ENCODE data around the gene MXD3.
A peak's percentile ranks its signal among the peaks of the same experiment; 100 is the strongest.
"Not testable (repeated sequence)": the region's sequence is repeated elsewhere in the genome, so short reads cannot be mapped to it uniquely, and the experiment has no call there.

MXD3 gene

DNA sequence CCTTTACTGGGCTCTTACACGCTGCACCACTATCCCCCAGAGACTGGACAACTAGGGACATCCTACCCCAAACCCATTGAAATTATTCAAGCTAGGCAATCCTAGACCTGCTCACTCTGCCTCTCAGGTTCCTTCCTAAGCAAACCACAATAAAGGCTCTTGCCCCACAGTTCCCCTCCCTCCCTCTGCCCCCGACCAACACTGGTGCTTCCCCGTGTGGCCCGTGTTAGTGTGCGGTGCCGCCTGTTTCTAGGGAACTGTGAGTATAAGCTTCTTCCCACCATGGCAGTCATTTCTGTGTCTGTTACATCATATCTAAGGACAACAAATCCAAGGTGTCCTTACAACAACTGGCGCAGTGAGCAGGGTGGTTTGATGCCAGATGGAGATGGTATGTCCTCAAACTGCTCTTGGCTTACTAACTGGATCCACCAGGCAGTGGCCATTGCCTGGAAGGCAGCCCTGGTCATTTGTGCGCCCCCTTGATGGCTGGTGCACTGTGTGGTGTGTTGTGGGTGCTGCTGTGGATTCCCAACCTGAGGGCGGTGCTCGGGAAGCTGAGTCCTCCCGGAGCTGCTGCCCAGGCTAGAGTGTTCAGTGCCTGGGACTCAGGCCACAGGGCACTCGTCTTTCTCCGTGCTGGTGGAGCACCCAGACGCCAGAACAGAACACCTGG is 8.4 kb upstream of the MXD3 start:
- DNase-seq (ENCODE audit: low read depth in 2 of 2): no peak

DNA sequence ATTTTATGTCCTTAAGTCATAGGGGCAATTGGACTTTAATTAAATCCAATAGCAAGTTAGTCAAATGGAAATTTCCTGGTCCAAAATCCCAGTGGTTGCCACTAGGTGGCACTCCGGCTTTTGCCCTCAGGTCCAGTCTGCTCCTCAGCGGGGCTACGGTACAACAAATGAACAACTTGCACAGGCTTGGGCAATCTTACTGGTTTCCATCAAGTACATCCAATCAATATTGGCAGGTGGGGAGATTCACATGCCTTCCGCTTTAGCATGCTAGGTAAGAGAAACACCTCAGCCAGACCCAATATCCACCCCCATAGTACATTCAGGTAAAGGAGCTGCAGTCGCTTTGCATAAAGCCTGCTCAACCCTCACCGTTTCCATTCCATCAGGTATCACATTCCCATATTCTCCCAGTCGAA is 6.3 kb upstream of the MXD3 start:
- DNase-seq (ENCODE audit: low read depth in 2 of 2): peak in 1 of 2 donors; percentile 64

DNA sequence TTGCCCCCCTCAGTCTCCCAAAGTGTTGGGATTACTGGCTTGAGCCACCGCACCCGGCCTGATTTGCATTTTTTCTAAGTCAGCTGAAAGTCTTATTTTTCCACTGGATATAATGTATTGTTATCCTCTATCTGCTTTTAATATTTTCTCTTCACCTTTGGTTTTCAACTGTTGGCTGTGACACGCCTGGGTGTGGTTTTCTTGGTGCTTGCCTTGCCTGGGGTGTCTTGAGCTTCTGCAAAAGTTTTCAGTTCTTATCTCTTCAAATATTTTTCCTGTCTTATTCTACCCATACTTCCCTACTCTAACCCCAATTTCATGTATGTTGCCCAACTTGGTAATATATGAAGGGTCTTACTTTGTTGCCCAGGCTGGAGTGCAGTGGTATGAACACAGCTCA is 4.3 kb upstream of the MXD3 start:
- DNase-seq (ENCODE audit: low read depth in 2 of 2): no peak

DNA sequence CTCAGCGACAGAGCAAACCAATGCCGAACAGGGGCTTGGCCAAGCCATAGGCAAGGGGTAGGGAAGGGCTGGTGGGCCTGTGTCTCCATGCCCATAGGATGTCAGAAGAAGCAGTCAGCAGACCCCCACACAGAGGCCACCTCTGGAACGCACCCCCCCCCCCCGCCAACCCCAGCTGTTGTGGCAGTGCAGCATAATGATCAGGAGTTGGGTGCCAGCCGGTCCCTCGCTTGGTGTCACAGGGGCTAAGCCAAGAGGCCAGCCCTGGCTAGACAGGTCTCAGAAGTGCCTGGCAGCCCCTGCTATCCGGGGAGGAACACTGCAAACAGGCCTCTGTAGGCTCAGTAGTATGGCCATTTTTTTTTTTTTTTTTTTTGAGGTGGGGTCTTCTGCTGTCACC is 3.7 kb upstream of the MXD3 start:
- no peak for DNase-seq (ENCODE audit: low read depth in 2 of 2)

DNA sequence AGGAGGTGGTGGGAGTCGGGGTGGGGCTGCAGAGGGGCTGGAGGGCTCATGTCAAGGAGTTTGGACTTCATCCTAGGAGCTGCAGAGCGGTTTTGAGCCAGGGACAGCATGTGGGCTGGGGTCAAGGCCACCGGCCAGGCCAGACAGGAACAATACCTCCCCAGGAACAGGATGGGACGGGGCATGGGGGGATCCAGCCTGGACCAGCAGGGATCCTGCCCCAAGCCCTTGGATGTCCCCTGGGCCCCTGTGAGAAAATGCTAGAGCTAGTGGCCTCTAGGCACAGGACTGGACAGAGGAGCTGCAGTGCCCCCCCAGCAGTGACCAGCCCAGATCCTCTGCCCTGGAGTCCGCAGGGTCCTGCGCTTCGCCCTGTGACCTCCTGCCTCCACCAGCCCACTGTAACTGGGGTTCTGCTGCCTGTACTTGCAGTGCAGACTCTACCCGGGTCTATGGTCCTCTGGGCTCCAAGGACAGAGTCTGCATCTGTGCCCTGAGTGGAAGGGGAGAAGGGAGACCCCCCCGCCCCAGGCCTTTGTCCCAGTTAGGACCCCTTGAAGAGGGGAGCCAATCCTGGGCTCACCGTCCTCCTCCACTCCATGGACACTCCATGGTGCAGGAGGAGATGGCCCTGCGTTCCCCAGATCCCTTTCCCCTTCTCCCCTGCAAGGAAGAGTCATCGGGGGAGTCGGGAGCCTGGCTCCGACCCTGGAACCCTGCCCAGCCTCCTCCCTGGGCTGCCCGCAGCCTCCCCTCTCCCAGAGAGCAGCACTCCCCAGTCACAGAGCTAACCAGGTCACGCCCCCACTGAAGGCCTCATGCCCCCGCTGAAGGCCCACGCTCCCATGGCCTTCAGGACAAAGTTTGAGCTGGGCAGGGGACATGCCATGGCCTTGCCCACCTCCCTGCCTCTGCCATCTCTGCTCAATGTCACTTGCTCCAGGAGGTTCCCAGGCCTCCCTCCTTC is 3.0 kb upstream of the MXD3 start:
- no peak for DNase-seq (ENCODE audit: low read depth in 2 of 2)

DNA sequence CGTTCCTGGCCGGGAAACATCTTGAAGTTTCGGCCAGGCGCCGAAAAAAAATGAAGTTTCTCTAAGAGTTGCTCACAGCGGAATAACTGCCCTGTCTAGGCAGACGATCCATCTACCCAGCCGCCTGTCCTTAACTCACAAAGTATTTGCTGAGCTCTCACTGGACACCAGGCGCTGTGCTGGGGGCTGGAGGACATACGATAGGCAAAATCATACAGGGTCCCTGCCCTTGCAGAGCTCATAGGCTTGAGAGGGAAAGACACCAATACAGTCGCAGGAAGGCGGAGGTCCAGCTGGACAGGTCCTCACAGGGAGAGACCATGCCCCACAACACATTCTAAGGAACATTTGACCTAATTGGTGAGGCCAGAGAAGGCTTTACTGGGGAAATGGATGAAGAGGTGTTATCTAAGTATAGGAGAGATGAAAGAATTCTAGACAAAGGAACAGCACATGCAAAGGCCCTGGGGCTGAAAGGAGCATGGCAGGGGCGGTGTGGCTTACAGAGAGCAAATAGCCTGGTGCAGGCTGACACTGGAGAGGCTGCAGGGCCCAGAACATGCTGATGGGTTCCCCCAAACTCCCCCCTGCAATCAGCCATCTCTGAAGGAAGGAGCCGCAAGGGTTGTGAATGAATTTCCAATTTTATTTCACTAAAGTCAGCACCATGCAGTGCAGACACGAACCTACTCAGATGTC is 2.0 kb upstream of the MXD3 start:
- no peak for DNase-seq (ENCODE audit: low read depth in 2 of 2)

DNA sequence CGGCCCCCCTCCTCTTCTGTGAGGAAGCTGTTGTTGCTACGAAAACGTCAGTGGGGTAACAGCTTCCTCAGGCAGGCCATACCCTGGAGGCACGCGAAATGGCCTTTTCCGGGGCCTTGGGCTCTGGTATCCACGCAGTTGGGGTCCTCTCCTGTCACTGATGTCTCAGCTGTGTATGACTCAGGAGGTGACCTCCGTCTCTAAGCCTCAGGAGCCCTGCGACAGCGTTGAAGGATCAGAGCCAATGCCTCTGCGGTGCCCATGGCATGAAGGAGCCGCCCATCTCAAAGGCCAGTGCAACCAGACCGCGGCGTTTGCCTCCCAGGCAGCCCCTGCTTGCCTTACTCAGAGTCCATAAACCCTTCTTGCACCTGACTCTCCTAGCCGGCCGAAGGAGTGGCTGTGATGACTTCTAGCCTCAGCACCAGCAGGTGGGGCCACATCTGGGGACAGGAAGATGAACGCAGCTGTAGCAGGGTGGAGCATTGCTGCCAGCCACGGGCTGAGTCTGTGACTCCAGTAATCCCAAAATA is 1.0 kb upstream of the MXD3 start:
- DNase-seq (ENCODE audit: low read depth in 2 of 2): no peak

DNA sequence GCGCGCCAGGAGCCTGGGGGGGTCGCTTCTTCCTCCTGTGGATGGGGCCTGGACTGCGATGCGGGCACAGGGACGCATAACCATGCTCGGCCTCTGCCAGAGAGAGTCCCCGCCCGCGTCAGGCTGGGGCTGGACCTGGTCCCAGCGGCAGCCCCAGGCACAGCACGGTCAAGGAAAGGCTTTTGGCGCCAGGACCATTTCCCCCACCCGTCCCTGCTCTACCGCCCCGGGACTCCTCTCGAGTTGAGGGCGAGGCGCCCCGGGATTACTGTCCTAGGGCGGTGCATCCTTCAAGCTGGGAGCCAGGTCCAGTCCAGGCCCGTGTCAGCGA is 341 bp downstream of the MXD3 start:
- no peak for DNase-seq (ENCODE audit: low read depth in 2 of 2)

DNA sequence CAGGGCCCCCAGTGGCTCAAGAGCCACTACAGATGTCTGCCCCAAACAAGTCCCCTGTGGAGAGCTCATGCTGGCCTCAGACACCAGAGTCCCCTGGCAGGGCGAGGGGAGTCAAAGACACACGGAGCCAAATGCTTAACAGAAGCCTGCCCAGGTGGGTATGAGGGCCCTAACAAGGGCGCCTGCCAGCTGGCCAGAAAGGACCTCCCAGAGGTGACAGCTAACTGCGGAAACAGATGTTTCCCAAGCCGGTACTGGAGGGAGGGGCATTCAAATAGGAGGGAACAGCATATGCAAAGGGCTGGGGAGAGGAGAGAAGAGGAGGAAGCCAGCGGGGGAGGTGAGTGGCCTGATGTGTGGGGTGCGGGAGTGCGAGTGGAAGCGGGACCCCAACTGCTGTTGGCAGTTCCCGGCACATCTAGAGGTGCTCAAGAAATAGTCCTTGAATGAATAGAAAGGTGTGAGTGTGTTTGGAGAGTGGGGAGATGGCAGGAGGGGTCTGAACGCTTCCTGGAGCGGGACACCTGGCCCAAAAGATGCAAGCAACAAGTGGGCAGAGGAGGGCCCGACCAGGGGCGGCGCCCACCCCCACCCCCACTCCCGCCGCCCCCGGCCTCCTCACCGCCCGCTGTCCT is 824 bp downstream of the MXD3 start:
- DNase-seq (ENCODE audit: low read depth in 2 of 2): no peak

DNA sequence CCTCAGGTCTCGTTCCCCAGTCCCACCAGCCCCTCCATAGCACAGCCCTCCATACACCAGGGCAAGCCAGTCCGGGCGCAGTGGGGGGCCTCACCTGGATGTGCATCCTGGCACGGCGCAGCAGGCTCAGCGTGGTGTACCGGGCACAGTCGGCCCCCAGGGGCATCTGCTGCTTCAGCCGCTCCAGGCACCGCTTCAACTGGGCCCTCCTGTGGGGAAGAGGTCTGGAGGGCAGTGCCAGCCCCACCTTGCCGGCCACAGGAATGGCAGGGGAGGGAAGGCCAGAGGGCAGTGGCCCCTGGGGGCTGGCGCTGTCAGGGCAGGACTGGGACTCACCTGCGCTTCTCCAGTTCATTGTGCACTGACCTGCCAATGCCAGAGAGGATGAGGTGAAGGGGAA is 1.4 kb downstream of the MXD3 start:
- DNase-seq (ENCODE audit: low read depth in 2 of 2): no peak

DNA sequence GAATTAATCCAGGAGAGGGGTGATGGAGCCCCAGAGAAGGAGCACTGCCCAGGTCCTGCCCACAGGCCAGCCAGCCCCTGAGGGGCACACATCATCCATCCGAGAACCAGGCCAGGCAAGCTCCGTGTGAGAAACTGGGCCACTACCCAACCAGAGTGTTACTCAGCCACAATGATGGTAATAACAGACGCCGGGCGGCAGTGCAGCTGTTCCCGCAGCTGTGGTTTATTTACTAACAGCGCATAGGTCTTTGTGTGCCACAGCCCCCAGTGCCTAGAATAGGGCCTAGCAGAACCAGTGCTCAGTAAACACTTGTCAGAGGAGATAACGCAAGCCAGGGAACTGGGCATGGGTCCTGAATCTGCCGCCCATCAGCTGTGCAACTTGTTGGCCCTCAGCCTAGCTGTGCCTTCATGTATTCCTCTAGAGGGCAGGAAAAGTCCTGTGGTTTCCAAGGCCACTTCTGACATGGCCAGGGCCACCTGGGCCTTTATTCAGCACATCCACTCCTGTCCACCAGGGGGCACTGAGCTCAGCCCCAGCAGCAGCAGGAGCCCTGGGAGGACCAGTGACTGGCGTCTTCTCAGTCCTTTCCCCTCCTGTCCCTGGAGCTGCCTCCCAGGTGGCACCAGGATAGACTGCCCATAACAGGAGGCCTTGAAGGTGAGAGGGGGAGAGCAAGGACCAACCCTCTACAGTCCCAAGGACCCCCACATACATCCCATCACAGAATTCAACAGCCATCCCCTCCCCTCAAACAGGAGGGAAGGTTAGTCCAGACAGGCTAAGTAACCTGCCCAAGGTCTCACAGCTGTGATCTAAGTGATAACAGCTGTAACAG is 2.1 kb downstream of the MXD3 start:
- DNase-seq (ENCODE audit: low read depth in 2 of 2): peak in 1 of 2 donors; percentile 41

DNA sequence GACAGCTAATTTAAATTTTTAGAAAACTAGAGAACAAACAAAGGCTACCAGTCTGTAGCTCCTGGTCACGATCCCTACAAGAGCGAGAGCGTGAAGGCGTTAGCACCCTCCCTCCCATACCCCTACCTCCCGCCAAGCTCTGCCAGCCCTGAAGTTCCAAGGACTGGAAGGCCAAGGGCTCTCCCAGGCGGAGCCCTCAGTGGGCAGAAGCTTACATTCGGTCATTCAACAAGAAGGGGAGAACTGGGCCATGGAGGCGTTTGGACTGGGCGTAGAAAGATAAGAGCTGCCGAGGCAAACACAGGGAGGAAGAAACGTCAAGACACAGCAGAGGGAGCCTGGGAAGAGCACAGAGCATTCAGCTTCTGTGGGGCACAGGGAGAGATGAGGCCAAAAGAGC is 3.0 kb downstream of the MXD3 start:
- no peak for DNase-seq (ENCODE audit: low read depth in 2 of 2)

DNA sequence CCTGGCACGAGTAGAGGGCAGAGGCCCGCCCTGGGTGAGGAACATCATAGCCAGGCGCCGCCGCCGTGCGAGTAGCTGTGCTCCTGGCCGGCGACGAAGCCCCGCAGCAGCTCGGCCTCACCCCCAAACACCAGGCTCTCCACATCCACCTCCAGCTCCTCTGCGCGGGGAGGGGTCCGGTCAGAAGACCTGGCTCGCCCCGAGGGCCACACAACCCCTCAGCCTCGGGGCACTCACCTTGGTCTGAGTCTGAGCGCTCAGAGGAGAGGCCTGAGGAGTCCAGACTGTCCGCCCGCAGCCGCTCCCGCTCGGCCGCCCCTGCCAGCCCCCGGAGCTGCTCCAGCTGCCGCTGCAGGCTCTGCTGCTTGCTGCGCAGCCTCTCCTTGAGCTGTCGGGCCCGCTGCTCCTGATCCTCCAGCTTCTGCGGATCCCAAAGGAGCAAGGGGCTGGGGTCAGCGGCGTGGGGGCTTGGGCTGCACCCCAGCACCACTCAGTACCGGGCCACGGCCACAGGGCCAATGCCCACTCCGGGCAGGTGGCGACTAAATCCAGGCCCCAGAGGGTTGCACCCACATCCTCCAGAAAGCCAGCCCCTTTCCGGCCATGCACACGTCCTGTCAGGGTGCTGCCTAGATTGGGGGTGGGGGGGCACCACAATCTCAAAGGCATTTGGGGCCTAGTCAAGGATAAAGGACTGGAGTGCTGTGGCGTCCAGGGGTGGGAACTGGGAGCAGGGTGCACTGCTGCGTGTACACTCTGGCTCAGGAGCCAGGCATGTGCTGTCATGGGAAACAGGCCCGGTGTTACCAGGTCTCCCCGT is 3.9 kb downstream of the MXD3 start:
- no peak for DNase-seq (ENCODE audit: low read depth in 2 of 2)

DNA sequence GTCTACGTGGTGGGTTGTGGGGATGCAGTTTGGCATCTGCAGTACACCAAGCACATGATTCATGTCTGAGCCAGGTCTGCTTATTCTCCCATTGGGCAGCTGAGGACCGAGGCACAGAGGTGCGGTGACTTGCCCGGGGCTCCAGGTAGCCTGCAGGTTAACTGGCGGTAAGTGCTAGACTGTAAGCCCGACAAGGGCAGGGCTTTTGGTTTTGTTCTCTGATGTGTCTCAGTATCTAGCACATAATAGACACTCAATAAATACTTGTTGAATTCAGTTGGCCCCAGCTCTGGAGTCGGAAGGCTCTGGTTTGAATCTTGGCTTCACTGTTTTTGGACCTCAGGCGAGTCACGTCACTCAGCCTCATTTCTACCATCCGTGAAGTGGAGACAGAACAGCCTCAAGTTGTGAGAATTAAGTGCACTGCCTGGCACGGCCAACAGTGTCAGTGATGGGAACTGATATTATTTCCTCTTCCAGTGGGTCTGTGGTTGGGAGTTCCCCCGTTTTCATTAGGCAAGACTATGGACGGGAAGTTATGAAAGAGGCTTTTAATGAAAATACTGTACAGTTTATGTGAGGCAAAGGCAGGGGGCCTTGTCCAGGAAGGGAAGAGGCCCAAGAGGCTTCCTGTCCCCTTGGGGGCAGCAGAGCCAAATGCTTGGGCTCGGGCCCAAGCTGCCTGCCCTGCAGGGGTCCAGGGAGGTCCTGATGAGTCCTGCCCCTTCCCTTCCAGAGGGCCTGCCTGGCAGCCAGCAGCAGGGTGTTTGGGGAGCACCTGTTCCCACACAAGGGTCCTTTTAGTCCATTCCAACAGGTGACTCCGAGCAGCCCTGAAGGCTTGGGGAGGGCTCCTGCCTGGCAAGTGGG is 4.8 kb downstream of the MXD3 start:
- no peak for DNase-seq (ENCODE audit: low read depth in 2 of 2)

DNA sequence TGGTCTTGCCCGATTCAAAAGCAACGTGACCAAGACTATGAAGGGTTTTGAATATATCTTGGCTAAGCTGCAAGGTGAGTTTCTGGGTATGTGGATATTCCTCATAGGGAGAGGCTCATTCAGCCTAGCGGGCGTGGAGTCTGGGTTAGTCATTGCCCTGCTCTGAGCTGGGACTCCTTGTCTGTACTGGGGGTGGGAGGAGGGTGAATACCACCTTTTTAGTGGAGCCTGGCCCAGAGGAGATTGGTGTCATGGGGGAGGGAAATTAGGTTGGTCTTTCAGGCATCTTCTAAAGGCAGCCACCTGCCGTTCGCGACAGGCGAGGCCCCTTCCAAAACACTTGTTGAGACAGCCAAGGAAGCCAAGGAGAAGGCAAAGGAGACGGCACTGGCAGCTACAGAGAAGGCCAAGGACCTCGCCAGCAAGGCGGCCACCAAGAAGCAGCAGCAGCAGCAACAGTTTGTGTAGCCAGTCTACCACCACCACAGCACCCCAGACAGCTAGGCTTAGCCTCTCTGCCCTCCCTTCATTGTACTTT is 5.5 kb downstream of the MXD3 start:
- DNase-seq (ENCODE audit: low read depth in 2 of 2): not testable (repeated sequence)

DNA sequence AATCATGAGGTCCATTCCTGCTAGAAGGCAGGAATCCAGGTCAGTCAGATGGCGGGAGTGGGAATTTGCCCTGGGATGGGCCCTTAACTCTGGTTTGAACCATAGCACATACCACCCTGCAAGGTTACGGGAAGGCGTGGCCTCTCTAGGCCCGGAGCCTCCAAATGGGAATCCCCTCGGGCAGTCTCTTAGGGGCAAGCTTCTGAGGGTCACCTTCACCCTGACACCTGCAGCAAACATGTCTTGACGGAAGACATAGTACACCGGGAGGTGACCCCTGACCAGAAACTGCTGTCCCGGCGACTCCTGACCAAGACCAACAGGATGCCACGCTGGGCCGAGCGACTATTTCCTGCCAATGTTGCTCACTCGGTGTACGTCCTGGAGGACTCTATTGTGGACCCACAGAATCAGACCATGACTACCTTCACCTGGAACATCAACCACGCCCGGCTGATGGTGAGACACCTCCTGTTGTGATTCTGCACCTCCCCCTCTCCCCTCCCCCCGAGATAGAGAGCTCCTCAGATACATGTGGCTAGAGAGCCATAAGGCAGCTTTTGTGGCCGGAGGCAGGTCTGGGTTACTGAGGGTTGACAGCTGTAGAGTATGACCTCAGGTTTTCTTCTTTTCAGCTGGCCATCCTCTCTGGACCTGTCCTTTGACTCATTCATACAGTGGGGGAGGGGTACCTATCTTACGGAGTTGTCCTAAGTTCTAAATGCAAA is 7.1 kb downstream of the MXD3 start:
- no peak for DNase-seq (ENCODE audit: low read depth in 2 of 2)

DNA sequence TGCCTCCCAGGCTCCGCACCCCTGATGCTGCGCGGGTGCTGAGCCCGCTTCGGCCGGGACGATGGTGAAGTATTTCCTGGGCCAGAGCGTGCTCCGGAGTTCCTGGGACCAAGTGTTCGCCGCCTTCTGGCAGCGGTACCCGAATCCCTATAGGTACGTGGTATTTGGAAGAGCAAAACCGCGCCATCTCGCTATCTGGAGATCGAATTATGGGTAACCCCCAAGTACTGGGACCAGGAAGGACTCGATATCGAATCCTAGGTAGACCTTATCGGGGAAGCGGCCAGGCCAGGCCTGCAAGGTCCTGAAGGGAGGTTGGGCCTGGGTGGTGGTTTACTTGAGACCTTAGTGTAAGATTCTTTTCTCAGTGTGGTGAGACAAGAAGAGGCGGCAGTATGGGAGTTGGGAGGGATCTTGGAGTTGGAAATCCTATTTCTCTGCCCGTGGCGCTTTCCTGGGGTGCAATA is 7.7 kb downstream of the MXD3 start:
- DNase-seq (ENCODE audit: low read depth in 2 of 2): no peak
